ENCODE measurements around the gene BCKDHA. TPM values are rescaled to one million over a fixed set of nuclear protein-coding genes. Genes with fewer than 3 reads are reported as not detected.

BCKDHA gene
- total RNA-seq, 3 donors from 2014 or later = 40.3 to 54.6 (median 53.1) TPM

GRCh38 chr19:41426116-41426841 is 28.7 kb downstream of the BCKDHA start:
- no peaks in the 10 kb centered on the region for H3K9me3 ChIP-seq
- peak overlapping the region; percentile 51 to 76 (median 51) for H3K4me3 ChIP-seq
- no peaks in the 10 kb centered on the region for H3K27me3 ChIP-seq
- TF ChIP-seq POLR2AphosphoS5 (IDR thresholded peaks at IDR 0.05) (no peak), CTCF (IDR thresholded peaks at IDR 0.05) (no peak), POLR2A (IDR thresholded peaks at IDR 0.05) (no peak)
- H3K4me1 ChIP-seq = peaks cover 0 to 9% of the 10 kb centered on the region in 2 donors
- intact Hi-C loops (cut with DNase I; ENCODE audit: low total_unique reads) = no loop called here
- no peak for DNase-seq (ENCODE audit: low spot score in 2 of 2)
- peak overlapping the region; percentile 81 to 97 for H3K27ac ChIP-seq
- no peaks in the 10 kb centered on the region for H3K36me3 ChIP-seq

GRCh38 chr19:41426952-41427646 is 29.5 kb downstream of the BCKDHA start, which contains the start of gene B3GNT8:
Gene B3GNT8 (minus strand): TSS chr19:41427374. CDS start chr19:41426778, 596 bp downstream.
- peak; percentile 82 to 86 for DNase-seq (ENCODE audit: low spot score in 2 of 2)
- Histone ChIP-seq H3K4me3 (peak within 1 kb of the TSS; percentile 51 to 76 (median 51)), H3K4me1 (peaks cover 0 to 9% of the 10 kb centered on the region in 2 donors), H3K36me3 (no peaks in the 10 kb centered on the region), H3K9me3 (no peaks in the 10 kb centered on the region), H3K27me3 (no peaks in the 10 kb centered on the region), H3K27ac (peak within 1 kb of the TSS; percentile 81 to 97)
- intact Hi-C loops (cut with DNase I; ENCODE audit: low total_unique reads) = no loop called here
- TF ChIP-seq CTCF (IDR thresholded peaks at IDR 0.05) (no peak), POLR2A (IDR thresholded peaks at IDR 0.05) (no peak), POLR2AphosphoS5 (IDR thresholded peaks at IDR 0.05) (peak in 1 of 3 donors; percentile 21)

- peaks cover 0 to 9% of the 10 kb centered on the region in 2 donors for H3K4me1 ChIP-seq
- peak in 1 of 2 donors; percentile 62 for DNase-seq (ENCODE audit: low spot score in 2 of 2)
- H3K36me3 ChIP-seq = no peaks in the 10 kb centered on the region
- H3K27me3 ChIP-seq = no peaks in the 10 kb centered on the region
- peak overlapping the region; percentile 81 to 97 for H3K27ac ChIP-seq
- H3K4me3 ChIP-seq = peak overlapping the region; percentile 51 to 76 (median 51)
- no peak for TF ChIP-seq CTCF (IDR thresholded peaks at IDR 0.05)
- TF ChIP-seq POLR2AphosphoS5 (IDR thresholded peaks at IDR 0.05) = no peak
- no peak for TF ChIP-seq POLR2A (IDR thresholded peaks at IDR 0.05)
- H3K9me3 ChIP-seq = no peaks in the 10 kb centered on the region
- intact Hi-C loops (cut with DNase I; ENCODE audit: low total_unique reads) = no loop called here
Observed at GRCh38 chr19:41427647-41428480, 30.2 kb downstream of the BCKDHA start.

GRCh38 chr19:41428481-41428859 is 30.9 kb downstream of the BCKDHA start:
- intact Hi-C loops (cut with DNase I; ENCODE audit: low total_unique reads) = no loop called here
- Histone ChIP-seq H3K27me3 (no peaks in the 10 kb centered on the region), H3K36me3 (no peaks in the 10 kb centered on the region), H3K4me3 (peak overlapping the region; percentile 51 to 76 (median 51)), H3K9me3 (no peaks in the 10 kb centered on the region), H3K4me1 (peaks cover 0 to 9% of the 10 kb centered on the region in 2 donors), H3K27ac (peak overlapping the region; percentile 81 to 97)
- TF ChIP-seq POLR2AphosphoS5 (IDR thresholded peaks at IDR 0.05) (no peak), POLR2A (IDR thresholded peaks at IDR 0.05) (no peak), CTCF (IDR thresholded peaks at IDR 0.05) (no peak)
- DNase-seq (ENCODE audit: low spot score in 2 of 2) = no peak
